IMR-90 (cell line): ENCODE results near the gene EFHD2. TPM values are rescaled to one million over a fixed set of nuclear protein-coding genes. Genes with fewer than 3 reads are reported as not detected.

Experiments
- ATAC-seq: fragments of 200-7000 bp; cut with Tn5 transposase; 2 replicates; pipeline ENCODE4 v1.9.1; 2020; ENCODE audit warnings: low read depth, mild to moderate bottlenecking, moderate library complexity
- BruUV-seq: library from RNA; stranded (reverse); fragments of 400-500 nt; replicated peaks from 2 replicates; lab custom pipeline; 2021; lab: Mats Ljungman, UMichigan
- CTCF ChIA-PET: fragments of 300-600 bp; formaldehyde crosslinking; extraction: SDS; loops from one replicate; lab custom pipeline; 2021; ENCODE audit warnings: antibody characterized with exemption; lab: Yijun Ruan, JAX
- POLR2A ChIA-PET: fragments of 300-600 bp; sonication (Branson Sonifier 250); formaldehyde crosslinking; loops from one replicate; lab custom pipeline; 2022; ENCODE audit warnings: antibody characterized with exemption; ENCODE audit not compliant: unreplicated experiment; lab: Charles Lee
- DNase-seq: peaks from one replicate; pipeline ENCODE4 v3.0.0; 2013
- H2AFZ ChIP-seq: replicated peaks from 2 replicates; pipeline ENCODE3; 2013; ENCODE audit warnings: low read length, mild to moderate bottlenecking; ENCODE audit not compliant: poor library complexity
- H2AK5ac ChIP-seq: 2 replicates; pipeline ENCODE4 v1.6.1; 2013; ENCODE audit warnings: low read depth, low read length, inconsistent platforms
- H2AK9ac ChIP-seq: replicated peaks from 2 replicates; pipeline ENCODE3; 2013; ENCODE audit warnings: mild to moderate bottlenecking, low read depth, low read length, moderate library complexity; ENCODE audit not compliant: poor library complexity
- H2BK120ac ChIP-seq: 2 replicates; pipeline ENCODE4 v1.6.1; 2013; ENCODE audit warnings: low read depth, low read length, inconsistent platforms
- H2BK15ac ChIP-seq: 3 replicates; pipeline ENCODE4 v1.6.1; 2013; ENCODE audit warnings: low read depth, low read length, inconsistent platforms
- H2BK20ac ChIP-seq: 2 replicates; pipeline ENCODE4 v1.6.1; 2013; ENCODE audit warnings: low read depth, mild to moderate bottlenecking, inconsistent platforms, low read length, moderate library complexity
- H2BK5ac ChIP-seq: 2 replicates; pipeline ENCODE4 v1.6.1; 2013; ENCODE audit warnings: mild to moderate bottlenecking, low read depth, low read length, inconsistent platforms; ENCODE audit not compliant: poor library complexity, severe bottlenecking
- H3K14ac ChIP-seq: replicated peaks from 2 replicates; pipeline ENCODE4 v1.6.1; 2013; ENCODE audit warnings: low read depth, low read length, inconsistent platforms
- H3K18ac ChIP-seq: 2 replicates; pipeline ENCODE4 v1.6.1; 2013; ENCODE audit warnings: low read depth, low read length, control low read depth
- H3K23ac ChIP-seq: 2 replicates; pipeline ENCODE4 v1.6.1; 2013; ENCODE audit warnings: low read depth, low read length, inconsistent platforms
- H3K27ac ChIP-seq: 2 replicates; pipeline ENCODE4 v1.5.1; 2013; ENCODE audit warnings: mild to moderate bottlenecking, control low read depth, low read length; ENCODE audit not compliant: insufficient read depth
- H3K27me3 ChIP-seq: 2 replicates; pipeline ENCODE4 v1.6.1; 2013; ENCODE audit warnings: low read length; ENCODE audit not compliant: control insufficient read depth, insufficient read depth
- H3K36me3 ChIP-seq: 2 replicates; pipeline ENCODE4 v1.6.1; 2013; ENCODE audit warnings: low read length, mixed read lengths; ENCODE audit not compliant: control insufficient read depth, insufficient read depth
- H3K4ac ChIP-seq: 2 replicates; pipeline ENCODE4 v1.6.1; 2013; ENCODE audit warnings: low read depth, low read length, inconsistent platforms
- H3K4me1 ChIP-seq: 2 replicates; pipeline ENCODE4 v1.6.1; 2013; ENCODE audit warnings: low read length, mixed read lengths; ENCODE audit not compliant: control insufficient read depth, insufficient read depth
- H3K4me2 ChIP-seq: 2 replicates; pipeline ENCODE4 v1.6.1; 2013; ENCODE audit warnings: low read depth, mild to moderate bottlenecking, control low read depth, low read length, moderate library complexity
- H3K4me3 ChIP-seq: 2 replicates; pipeline ENCODE4 v1.5.1; 2013; ENCODE audit warnings: low read depth, mild to moderate bottlenecking, control low read depth, low read length, moderate library complexity; ENCODE audit not compliant: insufficient read depth
- H3K56ac ChIP-seq: 2 replicates; pipeline ENCODE4 v1.6.1; 2013; ENCODE audit warnings: low read length, inconsistent platforms; ENCODE audit not compliant: insufficient read depth; ENCODE audit errors: extremely low read depth
- H3K79me1 ChIP-seq, 2 experiments: 2 replicates each; pipeline ENCODE4 v1.6.1; 2013; ENCODE audit warnings: low read length in 2 of 2, inconsistent platforms in 1 of 2, low read depth in 1 of 2
- H3K9ac ChIP-seq: 2 replicates; pipeline ENCODE4 v1.6.1; 2013; ENCODE audit warnings: low read depth, low read length, control low read depth
- H3K9me1 ChIP-seq: 2 replicates; pipeline ENCODE4 v1.6.1; 2013; ENCODE audit warnings: low read length, inconsistent platforms; ENCODE audit not compliant: insufficient read depth
- H3K9me3 ChIP-seq: 2 replicates; pipeline ENCODE4 v1.6.1; 2013; ENCODE audit warnings: low read length; ENCODE audit not compliant: control insufficient read depth, insufficient read depth
- H4K20me1 ChIP-seq: 2 replicates; pipeline ENCODE4 v1.6.1; 2013; ENCODE audit warnings: low read length, inconsistent platforms; ENCODE audit not compliant: insufficient read depth
- H4K5ac ChIP-seq: 2 replicates; pipeline ENCODE4 v1.6.1; 2013; ENCODE audit warnings: mild to moderate bottlenecking, low read depth, low read length, control low read depth
- H4K8ac ChIP-seq, 2 experiments: 2 replicates each; pipeline ENCODE4 v1.6.1; 2013; ENCODE audit warnings: low read depth in 2 of 2, low read length in 2 of 2, control low read depth in 1 of 2, inconsistent platforms in 1 of 2
- H4K91ac ChIP-seq: 2 replicates; pipeline ENCODE4 v1.6.1; 2013; ENCODE audit warnings: low read depth, low read length, inconsistent platforms; ENCODE audit not compliant: insufficient read depth
- SMC3 ChIP-seq: fragments of 150-350 bp; IDR thresholded peaks from 2 replicates; pipeline ENCODE4 v1.6.1; 2016; ENCODE audit warnings: low read depth, mild to moderate bottlenecking, antibody characterized with exemption, low read length, moderate library complexity
- WGBS, 2 experiments: methylation state at CpG; one replicate each; pipeline versions ENCODE4 v1.1.5 to v1.1.7; 2013; ENCODE audit warnings: missing lambda C conversion rate in 2 of 2; ENCODE audit not compliant: insufficient read length in 1 of 2; ENCODE audit errors: extremely low coverage in 2 of 2; 5-methylcytosine and 5-hydroxymethylcytosine counted together
- dilution Hi-C: fragments of 300-500 bp; cut with HindIII; formaldehyde crosslinking; loops from one replicate; pipeline ENCODE4 v1.14.3; 2018; ENCODE audit warnings: low sequenced_read_pairs; ENCODE audit not compliant: unreplicated experiment
- in situ Hi-C: fragments of 300-500 bp; cut with MboI; formaldehyde crosslinking; loops from 3 replicates; pipeline ENCODE4 v1.14.3; 2019; ENCODE audit warnings: low sequenced_read_pairs, inconsistent platforms, mixed read lengths
- intact Hi-C: fragments of 100-400 bp; cut with micrococcal nuclease; formaldehyde crosslinking; loops from 2 replicates; pipeline ENCODE4 v1.10.0; 2022
- polyA plus RNA-seq, 3 experiments: library from polyadenylated mRNA; depleted of rRNA; stranded (reverse); fragments of >200 nt; gene quantifications; 2 replicates each; pipeline ENCODE4 v1.2.3, GENCODE V29; 2012; ENCODE audit warnings: low replicate concordance in 1 of 3
- total RNA-seq: library from RNA; depleted of rRNA; stranded (reverse); fragments of >200 nt; gene quantifications from 2 replicates; pipeline ENCODE4 v1.2.3, GENCODE V29; 2012
- TF ChIP-seq, protein P1 (sequence below): conservative IDR thresholded peaks from 2 replicates; pipeline ENCODE4 v1.5.1; 2012; ENCODE audit warnings: mild to moderate bottlenecking, low read depth, low read length, improper control_type of control experiment
- TF ChIP-seq, protein P2 (sequence below): fragments of 150-350 bp; IDR thresholded peaks from 2 replicates; pipeline ENCODE4 v1.6.1; 2016; ENCODE audit warnings: low read depth, mild to moderate bottlenecking, low read length, moderate library complexity, borderline replicate concordance

The EFHD2 gene
- total and polyA plus RNA-seq, 2 of the 4 experiments (the other 2 are of a cell fraction), result 22.6 to 58.9 TPM

- CTCF ChIA-PET, result no interaction called here
- BruUV-seq, result no TSS peak
- in situ Hi-C loops, result no loop called here
Measured at GRCh38 chr1:15403962-15404580, 5.6 kb upstream of the EFHD2 start.

More at GRCh38 chr1:15403962-15404580, 5.6 kb upstream of the EFHD2 start:
- Histone ChIP-seq H3K9me3 (peaks cover 7% of the 10 kb centered on the region), H3K27me3 (no peaks in the 10 kb centered on the region; the same call in 1 of the 2 replicates), H3K4ac (no peak overlapping the region), H2BK15ac (no peak overlapping the region), H4K91ac (no peak overlapping the region), H3K18ac (no peak overlapping the region), H3K4me3 (no peak overlapping the region), H3K14ac (no peak overlapping the region), H4K5ac (no peak overlapping the region), H3K4me1 (peaks cover 11% of the 10 kb centered on the region), H3K79me1 (no peaks in the 10 kb centered on the region), H2AK9ac (no peak overlapping the region), H3K27ac (no peak overlapping the region), H3K56ac (no peak overlapping the region), H3K4me2 (no peak overlapping the region), H4K8ac (no peak overlapping the region), H2BK20ac (no peak overlapping the region), H3K9ac (no peak overlapping the region), H2BK120ac (no peak overlapping the region), H2AFZ (no peak overlapping the region), H3K9me1 (0 out of 2 replicates have a peak, but pooled peaks cover 5% of the 10 kb centered on the region), H2BK5ac (no peak overlapping the region), H2AK5ac (no peak overlapping the region), H3K23ac (no peak overlapping the region), H4K20me1 (no peaks in the 10 kb centered on the region), H3K36me3 (no peaks in the 10 kb centered on the region)
- TF ChIP-seq, protein P1, sequence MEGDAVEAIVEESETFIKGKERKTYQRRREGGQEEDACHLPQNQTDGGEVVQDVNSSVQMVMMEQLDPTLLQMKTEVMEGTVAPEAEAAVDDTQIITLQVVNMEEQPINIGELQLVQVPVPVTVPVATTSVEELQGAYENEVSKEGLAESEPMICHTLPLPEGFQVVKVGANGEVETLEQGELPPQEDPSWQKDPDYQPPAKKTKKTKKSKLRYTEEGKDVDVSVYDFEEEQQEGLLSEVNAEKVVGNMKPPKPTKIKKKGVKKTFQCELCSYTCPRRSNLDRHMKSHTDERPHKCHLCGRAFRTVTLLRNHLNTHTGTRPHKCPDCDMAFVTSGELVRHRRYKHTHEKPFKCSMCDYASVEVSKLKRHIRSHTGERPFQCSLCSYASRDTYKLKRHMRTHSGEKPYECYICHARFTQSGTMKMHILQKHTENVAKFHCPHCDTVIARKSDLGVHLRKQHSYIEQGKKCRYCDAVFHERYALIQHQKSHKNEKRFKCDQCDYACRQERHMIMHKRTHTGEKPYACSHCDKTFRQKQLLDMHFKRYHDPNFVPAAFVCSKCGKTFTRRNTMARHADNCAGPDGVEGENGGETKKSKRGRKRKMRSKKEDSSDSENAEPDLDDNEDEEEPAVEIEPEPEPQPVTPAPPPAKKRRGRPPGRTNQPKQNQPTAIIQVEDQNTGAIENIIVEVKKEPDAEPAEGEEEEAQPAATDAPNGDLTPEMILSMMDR, result 0 out of 2 replicates have a peak, but pooled peaks have one; percentile 4
- no peak for TF ChIP-seq SMC3
- TF ChIP-seq, protein P2, sequence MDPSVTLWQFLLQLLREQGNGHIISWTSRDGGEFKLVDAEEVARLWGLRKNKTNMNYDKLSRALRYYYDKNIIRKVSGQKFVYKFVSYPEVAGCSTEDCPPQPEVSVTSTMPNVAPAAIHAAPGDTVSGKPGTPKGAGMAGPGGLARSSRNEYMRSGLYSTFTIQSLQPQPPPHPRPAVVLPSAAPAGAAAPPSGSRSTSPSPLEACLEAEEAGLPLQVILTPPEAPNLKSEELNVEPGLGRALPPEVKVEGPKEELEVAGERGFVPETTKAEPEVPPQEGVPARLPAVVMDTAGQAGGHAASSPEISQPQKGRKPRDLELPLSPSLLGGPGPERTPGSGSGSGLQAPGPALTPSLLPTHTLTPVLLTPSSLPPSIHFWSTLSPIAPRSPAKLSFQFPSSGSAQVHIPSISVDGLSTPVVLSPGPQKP, result no peak
- intact Hi-C loops (no loop called here), dilution Hi-C loops (no loop called here)
- POLR2A ChIA-PET, result no interaction called here
- DNase-seq, result no peak
- ATAC-seq, result no peak
- WGBS, 2 experiments, result 85% methylated on average over 7 of the region's 9 CpGs; no CpG with 5 or more reads in 1 of the 2 experiments
